WTC11 (cell line): Measurements from ENCODE around the gene SHF. TPM values are rescaled to one million over a fixed set of nuclear protein-coding genes. Genes with fewer than 3 reads are reported as not detected.

ENCODE experiments used
- ATAC-seq: fragments of 200-7000 bp; cut with Tn5 transposase; 2 replicates; pipeline ENCODE4 v1.10.0; 2021; ENCODE audit warnings: mild to moderate bottlenecking, moderate library complexity
- CTCF ChIA-PET: fragments of 300-600 bp; sonication (Branson Sonifier 250); formaldehyde crosslinking; loops from one replicate; lab custom pipeline; 2021; ENCODE audit warnings: antibody characterized with exemption; lab: Charles Lee
- POLR2A ChIA-PET: fragments of 350-600 bp; sonication (Branson Sonifier 250); formaldehyde crosslinking; loops from one replicate; lab custom pipeline; 2021; ENCODE audit warnings: antibody characterized with exemption; lab: Charles Lee
- DNase-seq: peaks from one replicate; pipeline ENCODE4 v3.0.0; 2021; ENCODE audit warnings: low spot score
- H3K27ac Mint-ChIP-seq: 2 replicates; pipeline ENCODE4 v1.8.0; 2021; ENCODE audit warnings: mixed read lengths
- H3K27me3 Mint-ChIP-seq: 2 replicates; pipeline ENCODE4 v1.8.0; 2021; ENCODE audit warnings: low read depth, mild to moderate bottlenecking, moderate library complexity, mixed read lengths
- H3K36me3 Mint-ChIP-seq: 2 replicates; pipeline ENCODE4 v1.8.0; 2021; ENCODE audit warnings: mixed read lengths
- H3K4me1 Mint-ChIP-seq: 2 replicates; pipeline ENCODE4 v1.8.0; 2022; ENCODE audit warnings: mixed read lengths
- H3K4me3 Mint-ChIP-seq: 2 replicates; pipeline ENCODE4 v1.8.0; 2021; ENCODE audit warnings: mild to moderate bottlenecking, moderate library complexity, mixed read lengths
- H3K9me3 Mint-ChIP-seq: 2 replicates; pipeline ENCODE4 v1.8.0; 2021; ENCODE audit warnings: mixed read lengths
- ATF2 ChIP-seq: sonication (generic); formaldehyde crosslinking; IDR thresholded peaks from 2 replicates; pipeline ENCODE4 v1.8.1; 2022; ENCODE audit warnings: low read depth, missing genetic modification reagents, borderline replicate concordance
- FOXK1 ChIP-seq: sonication (generic); formaldehyde crosslinking; IDR thresholded peaks from 2 replicates; pipeline ENCODE4 v1.8.0; 2022; ENCODE audit warnings: mild to moderate bottlenecking, moderate library complexity, missing genetic modification reagents
- GTF2I ChIP-seq: fragments of 250-450 bp; sonication (Bioruptor Pico); conservative IDR thresholded peaks from 2 replicates; pipeline ENCODE4 v1.4.0; 2021; ENCODE audit warnings: mild to moderate bottlenecking
- JUN ChIP-seq: sonication (generic); formaldehyde crosslinking; IDR thresholded peaks from 2 replicates; pipeline ENCODE4 v1.8.0; 2023; ENCODE audit warnings: mild to moderate bottlenecking, missing genetic modification reagents
- MXD4 ChIP-seq: fragments of 250-450 bp; sonication (Bioruptor Pico); IDR thresholded peaks from 2 replicates; pipeline ENCODE4 v1.8.0; 2021; ENCODE audit warnings: mild to moderate bottlenecking, moderate library complexity, borderline replicate concordance
- NFATC4 ChIP-seq: fragments of 250-450 bp; sonication (Bioruptor Pico); IDR thresholded peaks from 2 replicates; pipeline ENCODE4 v1.9.0; 2021; ENCODE audit warnings: mild to moderate bottlenecking
- NFYB ChIP-seq: sonication (generic); formaldehyde crosslinking; conservative IDR thresholded peaks from 2 replicates; pipeline ENCODE4 v1.8.0; 2022; ENCODE audit warnings: low read depth, missing genetic modification reagents
- PRDM15 ChIP-seq: sonication (generic); formaldehyde crosslinking; IDR thresholded peaks from 2 replicates; pipeline ENCODE4 v1.8.0; 2022; ENCODE audit warnings: missing genetic modification reagents
- RELA ChIP-seq: sonication (generic); formaldehyde crosslinking; IDR thresholded peaks from 2 replicates; pipeline ENCODE4 v1.8.1; 2022; ENCODE audit warnings: missing genetic modification reagents, mild to moderate bottlenecking, borderline replicate concordance
- RORB ChIP-seq: fragments of 250-450 bp; sonication (Bioruptor Pico); IDR thresholded peaks from 2 replicates; pipeline ENCODE4 v1.9.0; 2021; ENCODE audit warnings: mild to moderate bottlenecking
- SOX15 ChIP-seq: fragments of 250-450 bp; sonication (Bioruptor Pico); IDR thresholded peaks from 2 replicates; pipeline ENCODE4 v1.9.0; 2021; ENCODE audit warnings: mild to moderate bottlenecking
- SP1 ChIP-seq: sonication (generic); formaldehyde crosslinking; conservative IDR thresholded peaks from 2 replicates; pipeline ENCODE4 v1.8.1; 2022; ENCODE audit warnings: missing genetic modification reagents
- TCF7 ChIP-seq: sonication (generic); formaldehyde crosslinking; IDR thresholded peaks from 2 replicates; pipeline ENCODE4 v1.8.0; 2022; ENCODE audit warnings: mild to moderate bottlenecking, low read depth, missing genetic modification reagents, moderate library complexity
- TEAD4 ChIP-seq: sonication (generic); formaldehyde crosslinking; IDR thresholded peaks from 2 replicates; pipeline ENCODE4 v1.8.0; 2022; ENCODE audit warnings: mild to moderate bottlenecking, missing genetic modification reagents
- ZBTB21 ChIP-seq: sonication (generic); formaldehyde crosslinking; IDR thresholded peaks from 2 replicates; pipeline ENCODE4 v1.8.1; 2023; ENCODE audit warnings: mild to moderate bottlenecking, missing genetic modification reagents, borderline replicate concordance
- ZNF138 ChIP-seq: sonication (generic); formaldehyde crosslinking; conservative IDR thresholded peaks from 2 replicates; pipeline ENCODE4 v1.8.1; 2022; ENCODE audit warnings: mild to moderate bottlenecking, moderate library complexity, missing genetic modification reagents
- ZNF396 ChIP-seq: fragments of 250-450 bp; sonication (Bioruptor Pico); IDR thresholded peaks from 2 replicates; pipeline ENCODE4 v1.8.0; 2021; ENCODE audit warnings: mild to moderate bottlenecking, moderate library complexity, borderline replicate concordance
- ZNF416 ChIP-seq: fragments of 250-450 bp; sonication (Bioruptor Pico); IDR thresholded peaks from 2 replicates; pipeline ENCODE4 v1.9.0; 2021; ENCODE audit warnings: mild to moderate bottlenecking, inconsistent platforms
- ZNF423 ChIP-seq: fragments of 250-450 bp; sonication (Bioruptor Pico); IDR thresholded peaks from 2 replicates; pipeline ENCODE4 v2.1.2; 2022; ENCODE audit warnings: mild to moderate bottlenecking, moderate library complexity
- ZNF532 ChIP-seq: fragments of 250-450 bp; sonication (Bioruptor Pico); IDR thresholded peaks from 2 replicates; pipeline ENCODE4 v1.9.0; 2021; ENCODE audit warnings: mild to moderate bottlenecking, borderline replicate concordance
- ZSCAN18 ChIP-seq: fragments of 250-450 bp; sonication (Bioruptor Pico); IDR thresholded peaks from 2 replicates; pipeline ENCODE4 v2.1.2; 2022; ENCODE audit warnings: mild to moderate bottlenecking, moderate library complexity
- total RNA-seq: library from RNA; stranded (reverse); gene quantifications from 3 replicates; pipeline ENCODE4 v1.2.3, GENCODE V29; 2021

SHF gene
- total RNA-seq, 1 experiment from 2014 or later = 30.6 TPM

- TF ChIP-seq GTF2I (CRISPR knock-in tag) (no peak), RELA (CRISPR knock-in tag) (peak; percentile 68; the same call in 1 of the 2 replicates), ZNF532 (CRISPR knock-in tag) (no peak), SOX15 (CRISPR knock-in tag) (no peak), ZSCAN18 (CRISPR knock-in tag) (no peak), ZBTB21 (peak; percentile 62; the same call in 1 of the 2 replicates), ZNF416 (CRISPR knock-in tag) (0 out of 2 replicates have a peak, but pooled peaks have one; percentile 44), FOXK1 (peak; percentile 51; the same call in 1 of the 2 replicates), PRDM15 (CRISPR knock-in tag) (no peak)
Observed at GRCh38 chr15:45134682-45135604, 52.8 kb downstream of the SHF start (continued).

GRCh38 chr15:45134046-45134445, 53.7 kb downstream of the SHF start:
- H3K27ac Mint-ChIP-seq = no peak overlapping the region
- H3K4me3 Mint-ChIP-seq = no peak overlapping the region
- POLR2A ChIA-PET = no interaction called here
- peaks cover 89% of the 10 kb centered on the region for H3K27me3 Mint-ChIP-seq
- DNase-seq (no peak), ATAC-seq (no peak)
- no peaks in the 10 kb centered on the region for H3K9me3 Mint-ChIP-seq
- H3K4me1 Mint-ChIP-seq = peaks cover 12% of the 10 kb centered on the region
- H3K36me3 Mint-ChIP-seq = no peaks in the 10 kb centered on the region
- CTCF ChIA-PET = interaction anchor here (1.6 to 11.0 kb wide), 4 partner anchors 8 to 29 kb away, joined by 5 to 231 read pairs (median 14); partner anchors contain the start of genes DUOX2 and DUOXA2
- TF ChIP-seq ATF2 = no peak
- TF ChIP-seq JUN (CRISPR knock-in tag) = no peak
- TF ChIP-seq NFATC4 (CRISPR knock-in tag) = no peak
- TF ChIP-seq TCF7 = no peak
- TF ChIP-seq ZNF423 (CRISPR knock-in tag) = no peak
- no peak for TF ChIP-seq TEAD4 (CRISPR knock-in tag)
- no peak for TF ChIP-seq NFYB (CRISPR knock-in tag)
- TF ChIP-seq PRDM15 (CRISPR knock-in tag) = no peak
- no peak for TF ChIP-seq ZNF138 (CRISPR knock-in tag)
- no peak for TF ChIP-seq MXD4
- TF ChIP-seq RORB = no peak
- TF ChIP-seq SP1 (CRISPR knock-in tag) = no peak
- no peak for TF ChIP-seq ZNF396 (CRISPR knock-in tag)
- no peak for TF ChIP-seq SOX15 (CRISPR knock-in tag)
